Choroid plexus epithelial cell (primary cell): ENCODE results near the gene SORBS1.
A peak's percentile ranks its signal among the peaks of the same experiment; 100 is the strongest.

Experiments used
- DNase-seq: peaks from one replicate; pipeline ENCODE4 v3.0.0-alpha.2; 2010; ENCODE audit warnings: low read depth
- H3K4me3 ChIP-seq: 2 replicates; pipeline ENCODE4 v1.5.1; 2011; ENCODE audit warnings: low read depth, mild to moderate bottlenecking, control low read depth, low read length, moderate library complexity
- TF ChIP-seq, protein P1 (sequence below): conservative IDR thresholded peaks from 2 replicates; pipeline ENCODE4 v1.5.1; 2011; ENCODE audit warnings: low read depth, mild to moderate bottlenecking, control low read depth, inconsistent platforms, low read length, moderate library complexity

The SORBS1 gene

DNA sequence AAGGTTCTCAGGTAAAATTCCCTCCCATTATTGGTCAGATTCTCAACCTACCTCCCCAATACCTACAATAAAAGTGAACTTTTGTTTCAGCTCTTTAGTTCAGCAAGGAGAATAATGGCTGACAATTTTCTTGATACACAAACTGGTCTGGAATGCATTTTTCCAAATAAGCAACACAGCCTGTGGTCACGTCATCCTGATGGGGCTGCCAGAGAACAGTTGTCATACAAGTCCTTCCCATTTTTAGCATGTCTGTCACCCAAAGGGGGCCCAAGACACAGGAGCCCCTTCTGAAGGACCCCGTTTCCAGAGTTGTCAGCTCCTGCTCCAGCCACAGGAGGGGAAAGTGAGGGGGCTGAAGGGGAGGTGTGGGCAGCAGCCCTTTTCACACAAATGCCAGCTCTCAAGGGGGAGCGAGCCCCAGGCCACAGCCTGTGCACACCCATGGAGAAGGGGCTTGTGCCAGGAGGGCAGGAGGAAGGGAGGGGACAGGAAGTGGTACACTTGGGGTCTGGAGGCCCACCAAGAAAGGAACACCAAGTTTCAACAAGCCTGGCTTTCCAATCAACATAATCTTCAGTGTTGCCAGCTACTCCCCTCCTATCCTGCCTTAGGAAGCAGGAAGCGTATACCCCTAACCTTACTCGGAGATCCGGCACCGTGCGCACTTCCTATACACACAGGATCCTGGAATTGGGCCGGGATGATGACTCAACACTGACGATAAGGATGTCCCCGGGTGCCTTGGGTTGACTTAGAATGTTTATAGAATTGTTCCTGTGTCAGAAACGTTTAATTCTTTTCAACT, 227.0 kb downstream of the SORBS1 start:
- H3K4me3 ChIP-seq = no peak overlapping the region
- DNase-seq = peak; percentile 92
- TF ChIP-seq, protein P1, sequence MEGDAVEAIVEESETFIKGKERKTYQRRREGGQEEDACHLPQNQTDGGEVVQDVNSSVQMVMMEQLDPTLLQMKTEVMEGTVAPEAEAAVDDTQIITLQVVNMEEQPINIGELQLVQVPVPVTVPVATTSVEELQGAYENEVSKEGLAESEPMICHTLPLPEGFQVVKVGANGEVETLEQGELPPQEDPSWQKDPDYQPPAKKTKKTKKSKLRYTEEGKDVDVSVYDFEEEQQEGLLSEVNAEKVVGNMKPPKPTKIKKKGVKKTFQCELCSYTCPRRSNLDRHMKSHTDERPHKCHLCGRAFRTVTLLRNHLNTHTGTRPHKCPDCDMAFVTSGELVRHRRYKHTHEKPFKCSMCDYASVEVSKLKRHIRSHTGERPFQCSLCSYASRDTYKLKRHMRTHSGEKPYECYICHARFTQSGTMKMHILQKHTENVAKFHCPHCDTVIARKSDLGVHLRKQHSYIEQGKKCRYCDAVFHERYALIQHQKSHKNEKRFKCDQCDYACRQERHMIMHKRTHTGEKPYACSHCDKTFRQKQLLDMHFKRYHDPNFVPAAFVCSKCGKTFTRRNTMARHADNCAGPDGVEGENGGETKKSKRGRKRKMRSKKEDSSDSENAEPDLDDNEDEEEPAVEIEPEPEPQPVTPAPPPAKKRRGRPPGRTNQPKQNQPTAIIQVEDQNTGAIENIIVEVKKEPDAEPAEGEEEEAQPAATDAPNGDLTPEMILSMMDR = no peak

DNA sequence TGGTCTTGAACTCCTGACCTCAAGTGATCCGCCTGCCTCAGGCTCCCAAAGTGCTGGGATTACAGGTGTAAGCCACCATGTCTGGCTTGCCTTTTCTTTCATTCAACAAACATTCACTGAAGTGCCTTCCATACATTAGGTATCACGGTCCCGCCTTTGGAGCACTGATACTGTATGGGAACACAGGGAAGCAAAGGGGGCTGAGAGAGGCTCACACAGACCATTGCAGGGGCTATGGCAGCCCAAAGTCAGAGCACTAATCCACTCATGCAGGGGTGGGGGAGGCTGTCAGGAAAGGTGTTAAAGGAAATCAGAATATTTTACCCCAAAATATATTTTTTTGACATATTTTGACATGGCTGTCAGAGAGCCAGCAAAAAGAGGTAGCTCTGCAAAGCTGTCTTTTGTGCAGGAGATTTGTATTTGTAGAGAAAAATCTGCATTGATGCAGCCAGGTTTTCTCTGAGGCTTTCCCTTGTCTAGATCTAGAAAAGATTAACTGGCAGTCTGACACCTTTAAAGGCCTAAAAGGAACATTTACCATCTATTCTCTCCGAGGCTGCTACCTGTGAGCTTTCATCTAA, 228.4 kb downstream of the SORBS1 start:
- TF ChIP-seq, protein P1 = no peak
- DNase-seq = no peak
- H3K4me3 ChIP-seq = no peak overlapping the region

DNA sequence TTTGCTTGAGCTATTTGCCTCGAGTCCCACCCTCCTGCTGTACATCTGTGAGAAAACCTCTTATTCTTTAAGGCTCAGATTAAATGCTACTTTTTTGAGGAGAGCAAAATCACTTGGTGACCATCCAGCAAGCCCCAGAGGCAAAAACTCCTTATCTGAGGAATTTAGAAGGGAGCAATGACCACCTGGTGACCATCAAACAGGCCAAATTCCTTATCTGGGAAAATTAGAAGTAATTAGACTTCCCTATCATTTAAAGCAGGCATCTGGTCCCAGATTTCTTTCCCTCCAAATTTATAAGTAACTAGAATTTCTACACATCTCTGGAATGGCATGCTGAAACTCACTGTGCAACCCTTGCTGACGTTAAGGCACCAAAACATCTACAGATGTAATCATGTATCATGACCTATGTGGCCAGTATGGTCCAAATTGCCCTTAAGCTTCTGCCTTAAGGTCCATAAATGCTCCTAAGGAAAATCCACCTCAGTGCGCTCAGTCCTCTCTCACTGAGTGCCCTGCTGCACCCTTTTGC, 229.5 kb downstream of the SORBS1 start:
- TF ChIP-seq, protein P1 = no peak
- H3K4me3 ChIP-seq = no peak overlapping the region
- DNase-seq = no peak

DNA sequence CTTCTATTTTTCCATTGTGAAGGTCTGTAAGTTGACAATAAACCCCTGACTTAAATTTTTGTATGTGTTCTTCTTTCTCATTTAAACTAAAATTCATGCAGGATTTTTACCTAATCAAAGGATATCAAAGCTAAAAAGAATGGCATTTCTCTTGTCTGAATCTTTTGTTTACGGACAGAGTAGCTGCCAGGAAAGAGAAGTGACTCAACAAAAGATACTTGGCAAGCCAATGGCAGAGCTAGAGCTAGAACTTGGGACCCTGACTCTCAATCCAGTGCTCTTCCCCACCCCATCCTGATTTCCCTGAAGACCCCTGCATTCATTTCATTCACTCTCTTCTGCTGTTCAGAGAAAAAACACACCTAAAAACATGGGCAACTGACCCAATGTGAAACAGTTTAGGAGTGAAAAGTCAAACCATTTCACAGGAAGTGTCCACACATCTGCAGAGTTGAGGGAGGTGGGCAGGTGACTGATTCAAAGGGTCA, 230.2 kb downstream of the SORBS1 start:
- no peak overlapping the region for H3K4me3 ChIP-seq
- TF ChIP-seq, protein P1 = no peak
- DNase-seq = peak; percentile 23

DNA sequence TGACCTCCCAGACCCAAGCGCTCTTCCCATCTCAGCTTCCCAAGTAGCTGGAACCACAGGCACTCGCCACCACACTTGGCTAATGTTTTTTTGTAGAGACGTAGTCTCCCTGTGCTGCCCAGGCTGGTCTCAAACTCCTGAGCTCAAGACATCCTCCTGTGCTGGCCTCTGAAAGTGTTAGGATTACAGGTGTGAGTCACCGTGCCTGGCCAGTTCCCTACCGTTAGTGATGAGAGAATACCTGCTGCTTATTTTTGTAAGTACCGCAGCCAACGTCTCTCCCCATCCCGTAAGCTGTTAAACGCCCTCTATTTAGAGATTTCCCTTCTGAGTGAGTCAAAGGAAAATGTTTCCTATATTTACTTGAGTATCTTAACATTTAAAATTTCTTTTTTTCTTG, 231.9 kb downstream of the SORBS1 start:
- DNase-seq = no peak
- TF ChIP-seq, protein P1 = no peak
- H3K4me3 ChIP-seq = no peak overlapping the region

DNA sequence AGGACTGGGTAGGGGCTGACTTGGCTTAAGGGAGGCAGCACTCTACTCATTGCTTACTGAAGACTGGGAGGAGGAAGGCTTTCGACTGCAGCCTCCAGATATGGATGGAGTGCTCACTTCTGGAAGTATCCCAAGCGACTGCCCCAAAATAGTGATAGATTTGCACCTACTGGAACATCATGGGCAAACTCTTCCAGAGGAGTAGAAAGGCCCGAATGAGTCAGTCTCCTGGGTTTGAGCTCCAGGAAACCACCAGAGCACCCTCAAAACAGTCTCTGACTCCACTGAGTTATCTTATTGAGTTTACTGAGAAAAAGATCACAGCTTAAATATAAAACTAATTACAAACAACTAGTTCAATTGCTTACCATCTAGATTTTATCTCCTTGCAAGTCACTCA, 233.2 kb downstream of the SORBS1 start:
- TF ChIP-seq, protein P1 = no peak
- no peak overlapping the region for H3K4me3 ChIP-seq
- DNase-seq = no peak
